Activated CD4-positive, CD25-positive, alpha-beta regulatory T cell treated with anti-CD3 and anti-CD28 coated beads, Interleukin-2, amount 50 U/mL, for 24 hours (primary cell): ENCODE results near the gene DUSP10.
A peak's percentile ranks its signal among the peaks of the same experiment; 100 is the strongest.

Experiments used
- ATAC-seq, 2 donors: fragments of 150-1000 bp; cut with Tn5 transposase; one replicate each; pipeline ENCODE4 v1.10.0; 2021; ENCODE audit warnings: mild to moderate bottlenecking in 1 of 2, moderate library complexity in 1 of 2

Gene DUSP10

GRCh38 chr1:221712198-221712684 is 29.6 kb downstream of the DUSP10 start:
- peak; percentile 83 for ATAC-seq

- no peak for ATAC-seq
Observed at GRCh38 chr1:221711656-221712055, 30.2 kb downstream of the DUSP10 start.

- no peak for ATAC-seq
Observed at GRCh38 chr1:221711063-221711577, 30.8 kb downstream of the DUSP10 start.

- no peak for ATAC-seq
Observed at GRCh38 chr1:221709854-221710253, 32.0 kb downstream of the DUSP10 start.

DNA sequence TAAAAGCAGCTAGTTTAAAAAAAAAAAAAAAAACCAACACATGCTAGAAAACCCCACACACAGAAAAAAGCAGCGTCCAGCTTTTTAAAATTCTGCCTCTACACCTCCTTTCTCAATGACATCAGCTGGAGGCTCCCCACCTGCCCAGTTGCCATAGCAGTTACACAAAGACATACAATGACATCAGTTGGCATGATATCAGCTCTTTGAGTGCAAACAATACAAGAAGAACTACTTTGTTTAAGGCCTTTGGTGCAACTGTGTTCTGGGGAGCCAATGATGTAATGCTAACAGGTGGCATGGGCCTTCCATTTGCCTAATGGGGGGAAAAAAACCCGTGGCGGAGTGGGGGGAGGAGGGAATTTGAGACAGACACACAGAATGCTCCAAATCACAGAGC is 32.9 kb downstream of the DUSP10 start:
- peak; percentile 9 to 25 for ATAC-seq

DNA sequence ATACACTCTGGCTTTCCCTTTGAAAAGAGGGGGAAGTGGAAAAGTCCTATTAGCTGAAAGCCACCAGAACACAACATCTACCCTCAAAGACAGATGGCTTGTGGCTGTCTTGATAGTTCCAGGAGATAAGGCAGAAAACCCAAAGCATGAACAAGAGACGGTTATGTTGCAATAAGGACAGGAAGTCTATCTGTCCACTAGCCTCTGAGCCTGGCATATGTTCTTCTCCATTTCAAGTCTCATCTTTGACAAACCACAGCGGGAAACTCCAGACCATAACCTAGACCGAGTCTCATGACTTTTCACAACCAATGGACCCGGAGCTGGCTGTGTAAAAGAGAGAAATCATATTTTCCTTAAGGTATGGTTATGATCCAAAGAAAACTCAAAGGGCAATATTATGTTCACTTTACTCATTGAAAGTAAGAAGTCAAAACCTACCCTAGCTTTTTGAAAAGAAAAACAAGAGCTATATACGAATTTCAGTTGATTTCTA is 33.8 kb downstream of the DUSP10 start:
- ATAC-seq: peak; percentile 63 to 66

DNA sequence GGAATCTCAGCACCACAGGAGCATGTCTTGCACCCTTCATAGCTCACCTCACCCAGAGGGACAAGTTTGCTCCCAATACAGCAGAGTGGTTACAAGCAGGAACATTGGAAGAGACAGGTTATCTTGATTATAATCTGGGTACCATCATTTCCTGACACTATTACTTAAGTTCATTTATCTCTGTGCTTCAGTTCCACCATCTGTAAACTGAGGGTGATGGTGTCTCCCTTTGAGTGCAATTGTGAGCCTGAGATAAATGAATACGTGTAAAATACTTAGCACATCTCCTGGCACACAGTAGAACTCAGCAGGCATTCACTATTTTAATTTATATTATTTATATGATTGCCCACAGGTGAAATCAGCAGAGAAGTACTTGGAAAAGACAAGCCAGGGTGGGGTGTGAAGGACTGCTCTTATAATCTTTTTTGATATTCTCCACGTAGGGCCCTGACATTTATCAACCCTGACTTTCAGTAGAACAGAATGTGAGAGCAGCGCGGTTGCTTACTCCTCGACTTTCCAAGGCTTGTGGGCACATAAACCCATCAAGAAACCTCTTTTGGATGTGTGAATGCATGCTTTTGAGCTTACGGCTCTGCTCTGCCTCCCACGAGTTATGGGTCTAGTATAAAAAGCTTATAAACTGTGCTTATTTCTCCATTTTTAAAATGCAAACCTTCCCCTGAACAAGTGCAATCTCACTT is 34.9 kb downstream of the DUSP10 start:
- ATAC-seq: no peak

DNA sequence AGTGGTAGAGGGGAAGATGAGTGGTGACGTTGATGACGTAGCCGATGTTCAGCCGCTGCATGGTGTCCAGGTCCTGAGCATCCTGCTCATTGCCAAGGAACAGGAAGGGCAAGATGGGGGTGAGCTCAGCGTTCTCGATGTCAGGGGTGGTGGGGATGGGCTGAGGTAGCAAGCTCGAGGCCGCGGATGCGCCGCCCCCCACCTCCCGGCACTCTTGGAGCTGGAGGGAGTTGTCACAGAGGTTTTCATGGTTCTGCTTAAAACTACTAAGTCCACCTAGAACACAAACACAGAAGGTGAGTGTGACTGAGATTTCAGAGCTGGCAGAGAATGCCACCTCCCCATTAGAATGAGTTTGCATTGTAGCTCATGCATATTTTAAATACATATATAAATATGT is 35.7 kb downstream of the DUSP10 start:
- ATAC-seq: no peak

DNA sequence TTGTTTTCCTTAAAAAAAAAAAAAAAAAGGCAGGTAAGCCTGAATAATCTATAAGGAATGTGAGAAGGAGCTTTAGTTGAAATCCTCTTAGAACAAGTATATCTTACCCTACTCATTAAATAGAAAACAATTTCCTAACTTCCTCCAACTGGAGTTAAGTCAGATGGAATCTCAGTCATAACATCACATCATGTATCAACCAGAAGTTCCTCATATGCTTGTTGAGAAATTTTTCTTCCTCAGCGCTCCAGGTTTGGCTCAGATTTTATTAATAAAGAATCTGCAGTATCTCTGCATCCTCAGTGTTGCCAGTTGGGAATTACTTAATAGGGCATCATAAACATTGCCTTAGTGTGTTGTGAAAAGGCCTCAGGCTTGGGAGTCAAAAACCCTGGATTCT is 37.6 kb downstream of the DUSP10 start:
- no peak for ATAC-seq

DNA sequence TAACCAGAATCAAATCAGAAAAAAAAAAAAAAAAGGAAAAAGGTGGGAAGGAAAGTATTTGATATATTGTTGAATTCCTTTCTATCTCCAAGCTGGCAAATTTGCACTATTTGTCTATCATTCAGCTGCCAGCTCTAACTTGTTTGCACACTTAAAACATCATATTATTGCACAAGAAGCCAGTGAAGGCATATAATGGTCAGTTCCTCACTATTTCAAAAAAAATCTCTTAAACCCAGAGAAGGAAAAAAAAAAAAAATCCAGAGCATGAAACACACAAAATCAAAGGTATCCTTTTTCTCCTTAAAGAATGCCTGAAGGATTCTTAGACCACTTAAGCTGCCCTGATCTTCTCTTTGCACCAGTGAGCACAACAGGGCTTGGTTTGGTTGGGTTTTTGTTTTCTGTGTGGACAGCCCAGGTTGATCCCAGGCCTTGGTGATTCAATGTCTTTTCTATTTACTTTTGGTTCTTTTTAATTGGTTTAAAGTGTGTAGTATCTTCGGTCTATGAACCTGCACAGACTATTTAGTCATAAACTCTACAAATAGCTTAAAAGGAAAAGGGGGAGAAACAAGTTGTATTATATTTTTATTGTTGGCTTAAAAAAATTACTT is 40.2 kb downstream of the DUSP10 start:
- ATAC-seq: no peak

- ATAC-seq: no peak
Observed at GRCh38 chr1:221700948-221701347, 40.9 kb downstream of the DUSP10 start.

DNA sequence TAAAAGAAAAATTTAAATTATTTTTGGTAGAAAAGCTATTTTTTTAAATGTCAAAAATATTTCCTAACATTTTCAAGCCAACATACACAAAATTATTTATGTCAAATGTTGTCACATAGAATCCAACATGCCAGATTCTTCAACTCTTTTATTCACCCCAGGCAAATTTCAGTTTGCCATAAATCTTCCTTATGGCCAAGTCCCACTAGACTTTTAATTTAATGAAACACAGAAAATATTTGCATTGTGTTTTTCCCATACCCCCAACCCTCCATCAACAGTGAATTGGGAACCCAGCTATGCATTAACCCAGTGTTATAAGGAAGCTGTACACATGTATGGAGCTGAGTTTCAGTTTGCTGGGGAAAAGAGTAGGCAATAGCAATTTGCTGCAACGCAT is 41.4 kb downstream of the DUSP10 start:
- no peak for ATAC-seq

- ATAC-seq: no peak
Observed at GRCh38 chr1:221699978-221700519, 41.8 kb downstream of the DUSP10 start.

GRCh38 chr1:221699577-221699976 is 42.3 kb downstream of the DUSP10 start:
- no peak for ATAC-seq

- no peak for ATAC-seq
Observed at GRCh38 chr1:221698579-221699349, 43.1 kb downstream of the DUSP10 start.

DNA sequence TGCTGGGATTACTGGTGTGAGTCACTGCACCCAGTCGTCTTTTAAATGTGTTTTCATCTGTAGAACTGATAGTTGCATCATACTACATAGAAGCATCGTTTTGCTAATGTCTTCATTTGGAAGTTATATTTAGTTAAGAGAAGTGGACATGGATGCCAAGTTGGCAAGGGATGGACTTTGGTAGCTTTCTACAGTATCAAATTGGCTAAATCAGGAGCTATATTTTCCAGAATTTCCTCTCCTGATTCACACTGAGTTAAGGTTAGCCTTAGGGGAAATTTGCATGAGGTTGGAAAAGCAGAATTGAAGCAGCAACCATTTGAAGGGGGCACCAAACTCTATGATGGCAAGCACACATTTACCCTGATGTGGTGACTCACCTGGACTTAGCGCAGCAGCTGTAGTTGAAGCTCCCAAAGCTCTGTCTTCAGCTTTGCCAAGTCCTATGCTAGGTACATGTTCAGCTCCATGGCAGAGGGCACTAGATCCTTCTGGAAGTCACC is 43.9 kb downstream of the DUSP10 start:
- no peak for ATAC-seq

- ATAC-seq: no peak
Observed at GRCh38 chr1:221696718-221697461, 45.0 kb downstream of the DUSP10 start.

DNA sequence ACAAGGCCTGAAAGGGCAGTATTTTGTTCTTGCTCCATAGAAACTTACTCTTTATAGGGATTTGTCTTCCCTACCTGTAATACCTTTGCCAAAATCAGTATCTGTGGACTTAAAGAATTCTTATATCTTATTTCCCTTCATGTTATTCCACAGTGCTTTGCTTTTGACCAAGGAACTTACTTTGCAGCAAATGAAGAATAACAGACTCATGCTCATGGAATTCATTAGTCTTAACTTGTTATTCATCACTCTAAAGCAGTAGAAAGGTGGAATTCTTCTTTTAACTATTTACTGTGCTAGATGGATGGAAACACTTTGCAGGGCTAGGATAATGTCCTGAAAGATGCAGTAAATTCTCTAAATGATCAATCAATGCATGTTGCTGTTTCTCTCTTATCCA is 45.9 kb downstream of the DUSP10 start:
- no peak for ATAC-seq

DNA sequence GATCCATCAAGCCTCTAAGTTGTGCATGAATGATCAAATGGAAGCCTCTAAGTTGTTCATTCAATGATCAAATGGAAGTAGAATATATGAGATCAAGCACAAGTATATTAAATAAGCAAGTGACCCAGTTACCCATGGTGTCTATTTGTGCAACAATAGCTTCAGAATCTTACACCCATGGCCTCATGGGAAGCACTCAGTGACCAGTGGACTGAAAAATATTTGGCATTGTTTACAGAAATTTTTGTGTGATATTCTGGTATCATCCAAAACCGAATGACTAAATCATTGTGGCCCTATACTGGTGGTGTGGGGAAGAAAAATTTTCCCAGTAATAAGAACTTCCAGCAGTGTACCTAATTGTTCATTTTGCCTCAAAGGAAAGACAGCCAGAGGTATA is 46.6 kb downstream of the DUSP10 start:
- no peak for ATAC-seq

DNA sequence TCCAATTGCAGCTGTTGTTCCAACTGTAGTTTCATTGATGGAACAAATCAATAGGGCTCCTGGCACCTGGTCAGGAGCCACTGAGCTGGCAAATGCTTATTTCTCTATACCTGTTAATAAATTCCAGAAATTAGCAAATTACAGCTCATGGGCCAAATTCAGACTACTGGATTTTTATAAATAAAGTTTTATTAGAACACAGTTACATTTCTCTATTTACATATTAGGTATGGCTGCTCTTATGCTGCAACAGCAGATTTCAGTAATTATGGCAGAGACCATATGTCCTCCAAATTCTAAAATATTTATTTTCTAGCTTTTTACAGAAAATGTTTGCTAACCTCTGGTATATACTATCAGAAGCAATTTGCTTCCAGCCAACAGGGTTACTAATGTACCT is 47.8 kb downstream of the DUSP10 start:
- ATAC-seq: no peak

DNA sequence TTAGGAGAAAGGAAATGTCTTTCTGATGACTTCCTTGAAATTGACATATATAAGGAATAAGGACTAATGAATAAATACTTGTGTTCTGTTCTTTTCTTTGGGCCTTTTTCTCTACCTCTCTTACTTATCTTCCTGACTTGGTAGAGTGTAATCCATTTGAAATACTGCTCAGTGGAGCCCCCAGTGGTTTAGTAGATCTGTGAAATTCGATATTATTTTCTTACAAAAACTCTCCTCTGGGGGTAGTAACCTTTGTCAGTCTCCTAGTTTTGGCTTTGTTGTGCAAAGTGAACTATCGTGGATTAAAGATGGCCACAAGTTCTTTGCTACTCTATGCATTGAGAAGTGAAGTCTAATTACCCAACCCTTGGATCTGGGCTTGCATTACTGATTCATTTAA is 48.8 kb downstream of the DUSP10 start:
- ATAC-seq: no peak

GRCh38 chr1:221692643-221693042 is 49.2 kb downstream of the DUSP10 start:
- peak in 1 of 2 donors; percentile 27 for ATAC-seq
